Activated CD4-positive, alpha-beta T cell treated with anti-CD3 and anti-CD28 coated beads, Interleukin-2, amount 50 U/mL, for 48 hours (primary cell): ENCODE data around the gene GDF11.

Source experiments
- DNase-seq, 2 experiments: peaks; one replicate each; pipeline ENCODE4 v3.0.0-alpha.2; 2020

Gene GDF11

DNA sequence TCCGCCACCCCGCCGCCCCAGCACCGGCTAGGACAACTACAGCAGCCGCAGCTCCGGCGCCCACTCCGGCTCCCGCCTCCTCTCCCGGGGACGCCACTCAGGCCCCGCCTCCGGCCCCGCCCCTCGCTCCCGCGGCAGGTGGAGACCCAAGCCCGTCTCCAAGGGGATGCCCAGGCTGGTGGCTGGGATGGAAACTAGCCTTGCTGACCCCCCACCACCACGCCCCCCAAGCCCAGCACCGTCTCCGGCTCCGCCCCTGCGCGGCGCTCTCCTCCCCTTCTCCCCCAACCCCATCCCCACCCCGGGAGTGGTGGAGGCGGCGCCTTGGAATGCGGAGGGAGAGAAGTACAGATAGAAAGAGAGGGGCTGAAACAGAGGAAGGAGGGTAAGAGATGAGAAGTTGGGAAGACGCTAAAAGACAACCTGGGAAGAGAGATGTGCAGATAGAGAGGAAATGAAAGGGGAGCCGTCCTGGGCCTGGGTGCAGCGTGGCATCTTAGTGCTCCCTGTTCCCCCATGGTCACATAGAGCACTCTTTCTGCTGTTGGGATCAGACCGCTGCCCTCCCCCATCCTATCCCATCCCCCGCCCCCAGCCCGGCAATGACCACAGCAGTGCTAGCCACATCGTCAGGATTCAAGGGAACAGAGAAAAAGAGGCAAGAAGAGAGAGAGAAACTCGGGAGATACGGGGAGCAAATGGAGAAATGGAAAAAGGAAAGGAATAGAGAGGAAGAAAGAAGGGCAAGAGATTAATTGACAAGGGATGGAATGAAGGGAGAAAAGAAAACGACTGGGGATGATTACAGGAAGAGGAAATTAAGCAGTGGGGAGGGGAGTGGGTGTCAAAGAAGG, 34.9 kb upstream of the GDF11 start, which contains the start of gene ITGA7:
ITGA7 (minus strand) TSS at position 64 of the 854 bp plus-strand sequence. CDS start 222 bp downstream, outside the sequence.
- peak; percentile 74 to 78 for DNase-seq

DNA sequence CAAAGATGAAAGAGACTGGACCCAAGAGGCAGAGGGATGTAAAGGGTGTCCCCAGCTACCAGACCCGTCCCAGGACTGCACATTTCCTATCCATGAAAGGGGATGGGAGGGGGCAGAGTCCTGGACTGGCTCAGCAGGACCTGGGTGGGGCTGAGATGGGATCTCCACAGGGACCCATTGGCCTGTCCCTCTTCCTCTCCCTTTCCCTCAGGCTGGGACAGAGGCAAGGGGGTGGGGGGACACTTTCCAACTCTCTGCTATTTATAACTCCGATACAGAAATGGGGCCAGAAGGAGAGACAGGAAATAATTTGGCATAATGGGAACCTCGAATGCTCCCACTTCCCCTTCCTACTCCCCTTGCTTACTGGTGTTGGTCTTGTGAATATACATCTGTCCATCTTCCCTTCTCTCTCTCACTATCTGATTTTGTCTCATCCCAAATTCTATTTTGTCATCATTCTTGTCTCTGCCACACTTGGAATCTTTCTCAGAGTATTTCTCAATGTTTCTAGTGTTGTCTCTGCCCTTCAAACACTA, 34.2 kb upstream of the GDF11 start:
- no peak for DNase-seq

DNA sequence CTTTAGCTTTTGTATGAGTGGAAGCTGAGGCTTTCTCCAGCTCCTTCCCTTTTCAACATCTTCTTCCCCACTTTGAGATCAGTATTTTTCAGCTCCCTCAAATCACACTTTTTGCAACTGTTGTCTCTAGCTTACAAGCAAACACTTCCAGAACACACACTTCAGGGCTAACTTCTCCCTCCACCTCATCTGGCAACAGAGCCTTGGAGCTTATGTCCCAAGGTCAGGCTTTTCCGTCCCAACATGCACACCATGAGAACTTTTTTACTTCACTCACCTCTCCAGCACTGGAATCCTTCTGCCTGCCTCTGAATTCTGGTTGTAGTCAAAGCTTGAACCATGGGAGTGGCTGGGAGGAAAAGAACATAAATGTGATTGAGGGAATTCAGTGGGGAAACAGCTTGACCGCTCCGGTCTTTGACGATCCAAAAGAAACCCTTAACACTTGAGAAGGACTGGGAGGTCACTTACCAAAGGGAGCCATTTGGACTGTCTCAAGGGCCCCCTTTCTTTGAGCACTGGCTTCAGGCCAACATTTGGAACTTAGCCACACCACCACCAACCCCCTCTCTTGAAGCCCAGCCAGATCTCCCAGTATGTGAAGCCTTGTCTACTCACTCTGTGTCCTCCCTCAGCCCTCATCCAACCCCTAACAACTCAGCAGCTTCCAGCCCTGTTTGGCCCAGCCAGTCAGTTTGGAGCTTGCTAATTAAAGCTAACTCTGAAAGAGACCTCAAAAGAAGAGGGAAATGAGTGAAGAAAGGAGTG, 31.0 kb upstream of the GDF11 start:
- no peak for DNase-seq

DNA sequence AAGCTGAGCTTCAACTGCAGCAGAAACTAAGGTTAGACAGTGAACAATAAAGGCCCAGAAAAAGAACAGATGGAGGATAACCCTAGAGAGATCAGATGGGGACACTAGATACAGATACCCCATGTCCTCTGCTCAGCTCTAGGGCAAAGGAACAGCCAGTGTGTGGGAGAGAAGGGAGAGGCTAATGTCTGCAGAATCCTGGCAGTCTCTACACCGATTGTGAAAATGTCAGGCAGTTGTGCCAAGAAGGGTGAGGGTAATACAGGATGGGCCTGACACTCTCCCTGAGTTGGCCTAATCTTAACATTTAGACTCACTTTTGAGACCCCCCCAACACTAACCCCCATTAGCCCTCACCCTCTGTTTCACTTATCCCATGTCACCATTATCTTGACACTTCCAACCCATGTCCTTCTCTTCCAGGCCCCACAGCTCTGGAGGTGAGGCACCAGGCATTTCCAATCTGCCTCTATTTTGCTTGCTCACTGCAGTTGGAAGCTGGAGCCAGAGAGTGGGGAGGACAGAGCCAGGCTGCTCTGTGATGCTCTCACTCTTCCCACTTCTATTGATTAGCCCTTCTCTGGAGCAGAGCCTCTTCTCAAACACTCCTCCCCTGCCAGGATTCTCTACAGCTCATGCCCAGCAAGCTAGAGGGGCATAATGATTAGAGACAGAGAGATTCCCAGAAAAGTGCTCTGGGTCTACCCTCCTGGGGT, 30.1 kb upstream of the GDF11 start:
- no peak for DNase-seq

DNA sequence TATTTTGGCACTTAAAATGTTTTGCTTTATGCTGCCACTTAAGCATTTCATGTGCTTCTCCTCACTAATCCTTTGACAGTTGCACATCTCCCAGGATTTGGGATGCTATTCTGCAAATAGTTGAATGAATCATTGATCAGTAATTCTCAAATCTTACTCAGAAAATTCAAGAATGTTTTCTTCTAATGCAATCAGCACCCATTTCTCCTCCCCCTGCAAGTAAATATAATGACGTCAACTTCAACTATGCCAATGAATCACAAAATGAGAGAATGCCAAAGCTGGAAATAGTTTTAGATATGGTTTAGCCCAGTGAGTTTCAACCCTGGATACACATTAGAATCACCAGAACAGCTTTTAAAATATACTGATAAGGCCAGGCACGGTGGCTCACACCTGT, 29.2 kb upstream of the GDF11 start:
- no peak for DNase-seq

DNA sequence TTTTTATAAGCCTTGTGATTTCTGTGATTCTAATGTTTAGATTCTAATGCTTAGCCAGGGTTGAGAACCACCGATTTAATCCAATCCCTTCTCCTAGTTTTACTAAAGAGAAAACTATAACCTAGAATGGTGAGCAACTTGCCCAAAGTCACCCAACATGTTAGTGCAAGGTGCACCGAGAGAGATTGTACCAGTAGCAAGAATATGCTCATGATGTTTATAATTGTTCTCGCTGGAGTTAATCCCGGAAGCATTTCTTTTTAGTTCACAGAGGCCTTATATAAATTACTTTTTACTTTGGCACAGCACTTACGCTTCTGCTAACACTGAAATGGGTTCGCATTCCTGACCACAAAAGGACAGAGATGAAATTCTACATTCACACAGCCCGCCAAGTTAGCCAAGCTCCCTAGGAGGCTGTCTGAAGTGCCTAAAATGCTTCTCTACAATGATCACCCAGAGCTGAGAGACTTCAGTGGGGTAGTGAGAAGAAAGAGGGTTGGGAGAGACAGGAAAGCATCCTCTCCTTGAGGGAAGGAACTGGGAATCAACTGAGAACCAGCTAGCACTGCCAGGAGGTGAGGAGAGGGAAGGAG, 27.7 kb upstream of the GDF11 start:
- no peak for DNase-seq

DNA sequence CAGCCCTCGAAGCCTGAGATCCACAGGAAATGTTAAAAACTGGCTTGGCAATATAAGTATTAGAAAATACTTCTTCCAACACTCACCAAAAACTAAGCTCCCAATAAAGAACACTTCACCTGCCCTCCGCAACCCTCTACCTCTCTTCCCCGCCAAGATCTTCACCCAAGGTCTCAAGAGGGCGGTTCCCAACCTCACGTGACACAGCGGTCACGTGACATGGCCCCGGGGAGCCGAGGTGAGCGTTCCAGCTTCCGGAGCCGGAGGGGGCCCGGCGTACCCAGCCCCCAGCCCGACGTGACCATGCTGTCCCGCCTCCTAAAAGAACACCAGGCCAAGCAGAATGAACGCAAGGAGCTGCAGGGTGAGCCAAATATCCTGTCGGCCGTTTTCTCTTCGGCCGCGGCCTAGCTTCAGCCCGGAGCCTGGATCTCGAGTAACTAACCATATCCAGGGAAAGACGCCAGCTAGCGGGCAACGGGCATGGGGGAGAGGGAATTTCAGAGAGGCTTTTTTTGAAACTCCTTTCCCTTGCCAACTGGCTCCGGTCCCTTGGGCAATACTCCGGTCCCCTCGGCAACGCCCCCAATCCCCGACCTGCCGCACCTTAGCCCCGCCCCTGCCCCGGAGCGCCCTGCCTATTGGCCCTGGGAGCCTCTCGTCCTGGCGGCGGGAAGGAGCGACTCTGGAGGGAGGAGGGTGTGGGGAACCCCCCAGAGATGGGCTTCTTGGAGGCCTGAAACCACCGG, 26.9 kb upstream of the GDF11 start, which contains the start of gene BLOC1S1:
BLOC1S1 (plus strand) TSS at position 214 of the 749 bp plus-strand sequence; CDS start at position 220, 6 bp downstream.
- peak; percentile 98 for DNase-seq

DNA sequence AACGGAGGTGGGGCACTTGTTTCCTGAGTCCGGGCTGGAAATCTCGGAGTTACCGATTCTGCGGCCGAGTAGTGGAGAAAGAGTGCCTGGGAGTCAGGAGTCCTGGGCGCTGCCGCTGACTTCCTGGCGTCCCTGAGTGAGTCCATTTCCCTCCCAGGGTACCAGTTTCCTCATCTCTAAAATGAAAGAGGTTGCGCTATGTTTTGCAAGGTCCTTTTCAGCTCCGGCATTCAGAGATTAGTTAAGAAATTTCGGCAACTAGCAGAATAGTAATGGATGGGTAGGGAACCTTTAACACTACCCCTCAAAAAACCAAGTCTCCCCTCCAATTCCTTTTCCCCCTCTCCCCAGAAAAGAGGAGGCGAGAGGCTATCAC, 26.4 kb upstream of the GDF11 start:
- no peak for DNase-seq

DNA sequence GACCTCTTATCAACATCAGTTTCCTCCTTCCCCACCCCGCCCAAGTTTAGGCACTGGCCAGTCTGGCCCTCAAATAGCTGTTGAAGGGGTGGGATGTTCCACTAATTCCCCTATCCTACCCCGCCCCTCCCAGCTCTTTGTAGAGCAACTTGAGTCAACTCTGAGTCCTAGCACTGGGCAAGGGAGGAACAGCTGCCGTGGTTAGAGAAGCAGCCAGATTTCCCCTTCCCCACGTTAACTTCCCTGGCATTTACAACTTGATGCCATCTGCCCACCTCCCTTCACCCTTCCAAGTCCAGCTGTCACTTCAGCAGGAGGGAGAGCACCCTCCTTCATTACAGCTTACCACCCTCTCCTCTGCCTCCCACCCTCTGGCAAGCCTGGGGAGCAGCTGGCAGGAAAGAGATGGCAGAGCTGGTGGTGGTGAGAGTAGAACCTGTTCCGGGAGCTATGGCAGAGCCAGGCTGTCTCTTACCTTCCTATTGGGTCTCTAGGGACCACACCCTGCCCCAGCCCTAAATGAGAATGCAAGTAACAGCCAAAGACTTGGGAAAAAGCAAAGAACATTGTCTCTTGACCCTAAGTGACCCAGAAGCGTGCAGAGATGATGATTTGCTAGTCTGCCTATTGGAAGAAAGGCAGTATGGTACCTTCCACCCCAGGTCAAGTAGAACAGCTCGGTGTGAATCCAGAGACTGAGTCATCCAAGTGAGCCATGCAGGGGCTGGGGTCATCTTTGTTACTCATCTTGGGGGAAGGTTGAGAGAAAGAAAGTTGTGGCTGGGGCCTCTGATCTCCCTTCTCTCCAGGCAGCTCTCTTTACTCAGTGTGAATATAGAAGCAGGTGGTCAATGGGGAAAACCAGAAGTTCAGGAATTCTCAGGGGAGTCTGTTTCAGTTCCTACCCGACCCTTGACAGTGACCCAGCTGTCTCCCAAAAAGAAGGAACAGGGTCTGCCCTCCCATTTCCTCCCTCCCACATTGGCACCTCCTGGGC, 25.6 kb upstream of the GDF11 start:
- DNase-seq = peak; percentile 38 to 54

DNA sequence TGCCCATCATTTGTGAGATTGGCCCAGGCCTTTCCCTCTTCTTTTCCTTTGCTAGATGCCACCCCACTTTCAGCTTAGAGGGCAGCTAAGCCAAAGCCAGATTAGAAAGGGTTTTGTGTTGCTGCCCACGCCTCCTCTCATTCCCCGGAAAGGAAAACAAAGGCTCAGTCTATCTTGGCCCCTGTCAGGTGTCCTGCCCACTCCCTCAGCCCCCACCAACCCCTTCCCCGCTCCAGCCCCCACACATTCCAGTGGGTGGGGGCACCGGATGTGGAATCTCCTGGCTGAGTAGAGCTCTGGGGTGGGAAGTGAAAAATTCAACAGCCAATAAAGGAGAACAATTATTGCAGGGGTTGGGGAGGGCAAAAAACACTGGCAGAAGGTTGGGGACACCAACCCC, 24.9 kb upstream of the GDF11 start:
- no peak for DNase-seq

DNA sequence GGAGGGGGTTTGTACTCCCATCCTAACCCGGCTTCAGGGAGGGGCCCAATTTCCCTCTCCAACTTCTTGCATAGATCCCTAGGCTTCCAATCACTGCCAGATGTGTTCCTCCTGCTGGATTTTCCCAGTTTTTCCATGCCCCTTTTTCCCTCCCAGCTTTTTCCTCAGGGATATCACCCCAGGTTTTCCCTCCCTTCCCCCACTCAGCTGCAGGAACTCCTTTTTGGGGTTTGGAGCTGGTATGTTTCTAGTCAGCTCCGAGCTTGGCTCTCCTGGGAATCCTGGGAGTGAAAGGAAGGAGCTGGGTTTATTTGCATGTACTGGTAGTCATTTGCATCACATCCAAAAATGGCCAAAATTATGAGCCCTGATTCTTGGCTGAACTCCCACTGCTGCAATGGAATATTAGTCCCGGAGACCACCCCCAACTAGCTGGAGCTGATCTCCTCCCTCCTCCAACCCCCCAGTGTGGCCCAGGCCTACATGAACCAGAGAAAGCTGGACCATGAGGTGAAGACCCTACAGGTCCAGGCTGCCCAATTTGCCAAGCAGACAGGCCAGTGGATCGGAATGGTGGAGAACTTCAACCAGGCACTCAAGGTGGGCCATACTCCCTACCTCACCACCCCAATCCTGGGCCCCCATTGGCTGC, 24.2 kb upstream of the GDF11 start:
- DNase-seq = no peak

DNA sequence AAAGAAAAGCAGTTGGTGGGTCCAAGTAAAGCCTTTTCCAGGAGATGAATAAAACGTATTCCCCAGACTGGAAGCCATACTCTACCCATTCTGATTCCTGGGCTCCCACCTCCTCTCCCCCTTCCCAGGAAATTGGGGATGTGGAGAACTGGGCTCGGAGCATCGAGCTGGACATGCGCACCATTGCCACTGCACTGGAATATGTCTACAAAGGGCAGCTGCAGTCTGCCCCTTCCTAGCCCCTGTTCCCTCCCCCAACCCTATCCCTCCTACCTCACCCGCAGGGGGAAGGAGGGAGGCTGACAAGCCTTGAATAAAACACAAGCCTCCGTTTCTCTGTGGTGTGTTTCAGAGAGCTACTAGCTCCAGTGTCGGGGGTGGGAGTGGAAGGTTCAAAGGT, 23.6 kb upstream of the GDF11 start:
- no peak for DNase-seq

DNA sequence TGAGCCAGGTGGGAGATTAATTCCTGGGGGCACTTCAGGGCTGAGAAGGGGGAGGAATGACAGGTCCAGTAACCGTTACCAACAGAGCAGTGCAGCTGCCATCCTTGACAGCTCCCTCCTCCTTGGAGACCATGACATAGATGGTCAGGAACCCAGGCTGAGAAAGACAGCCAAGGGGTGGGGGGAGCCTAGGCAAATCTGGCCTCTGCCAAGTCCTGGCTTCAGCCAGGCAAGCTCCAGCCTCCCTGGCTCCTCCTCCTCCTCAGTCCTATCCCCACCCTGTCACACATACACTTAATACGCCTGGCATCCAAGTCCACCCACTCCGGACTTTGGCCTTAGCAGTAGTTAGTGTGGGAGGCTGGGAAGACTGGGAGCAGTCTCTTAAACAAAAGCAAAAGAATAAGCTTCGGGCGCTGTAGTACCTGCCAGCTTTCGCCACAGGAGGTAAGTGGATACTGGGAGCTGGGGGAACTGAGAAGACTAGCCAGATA, 22.8 kb upstream of the GDF11 start, which contains the start of gene RDH5:
RDH5 (plus strand) TSS at position 323 of the 494 bp plus-strand sequence. CDS start 792 bp downstream, outside the sequence.
- no peak for DNase-seq

DNA sequence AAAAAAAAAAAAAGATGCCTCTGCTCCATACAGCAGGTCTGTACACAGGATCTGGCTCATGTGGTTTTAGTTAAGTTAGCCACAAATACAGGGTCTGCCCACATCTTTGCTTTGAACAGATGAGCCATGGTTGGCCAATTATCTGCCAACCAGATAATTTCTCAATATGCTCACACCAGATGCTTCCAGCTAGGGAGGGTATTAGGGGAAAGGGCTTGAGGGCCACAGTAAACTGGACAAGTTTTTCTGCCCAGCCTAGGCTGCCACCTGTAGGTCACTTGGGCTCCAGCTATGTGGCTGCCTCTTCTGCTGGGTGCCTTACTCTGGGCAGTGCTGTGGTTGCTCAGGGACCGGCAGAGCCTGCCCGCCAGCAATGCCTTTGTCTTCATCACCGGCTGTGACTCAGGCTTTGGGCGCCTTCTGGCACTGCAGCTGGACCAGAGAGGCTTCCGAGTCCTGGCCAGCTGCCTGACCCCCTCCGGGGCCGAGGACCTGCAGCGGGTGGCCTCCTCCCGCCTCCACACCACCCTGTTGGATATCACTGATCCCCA, 22.0 kb upstream of the GDF11 start:
- DNase-seq = no peak

DNA sequence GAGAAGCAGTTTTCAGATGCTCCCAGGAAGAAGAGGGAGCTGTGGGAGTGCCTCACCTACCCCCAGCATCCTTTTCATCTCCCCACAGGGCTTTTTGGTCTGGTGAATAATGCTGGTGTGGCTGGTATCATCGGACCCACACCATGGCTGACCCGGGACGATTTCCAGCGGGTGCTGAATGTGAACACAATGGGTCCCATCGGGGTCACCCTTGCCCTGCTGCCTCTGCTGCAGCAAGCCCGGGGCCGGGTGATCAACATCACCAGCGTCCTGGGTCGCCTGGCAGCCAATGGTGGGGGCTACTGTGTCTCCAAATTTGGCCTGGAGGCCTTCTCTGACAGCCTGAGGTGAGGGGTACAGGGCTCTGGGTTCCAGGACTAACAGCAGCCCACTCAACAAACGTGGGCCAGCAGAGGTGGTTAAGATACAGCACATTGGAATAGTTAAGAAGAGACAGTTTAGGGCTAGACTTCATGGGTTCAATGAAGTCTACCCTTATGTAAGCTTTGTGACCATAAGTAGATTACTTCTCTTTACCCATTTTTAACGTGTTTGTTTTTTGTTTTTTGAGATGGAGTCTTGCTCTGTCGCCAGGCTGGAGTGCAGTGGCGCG, 21.2 kb upstream of the GDF11 start:
- no peak for DNase-seq

DNA sequence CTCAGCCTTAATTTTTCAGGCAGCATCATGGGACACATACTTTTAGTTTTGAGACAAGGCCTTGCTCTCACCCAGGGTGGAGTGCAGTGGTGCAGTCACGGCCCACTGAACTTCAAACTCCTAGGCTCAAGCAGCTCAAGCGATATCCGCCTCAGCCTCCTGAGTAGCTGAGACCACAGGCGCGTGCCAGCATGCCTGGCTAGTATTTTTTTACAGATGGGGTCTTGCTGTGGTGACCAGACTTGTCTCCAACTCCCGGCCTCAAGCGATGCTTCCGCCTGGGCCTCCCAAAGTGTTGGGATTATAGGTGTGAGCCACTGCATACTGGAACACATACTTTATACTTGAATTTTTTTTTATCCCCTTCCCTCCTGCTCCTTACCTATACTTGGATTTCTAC, 20.0 kb upstream of the GDF11 start:
- DNase-seq = no peak

DNA sequence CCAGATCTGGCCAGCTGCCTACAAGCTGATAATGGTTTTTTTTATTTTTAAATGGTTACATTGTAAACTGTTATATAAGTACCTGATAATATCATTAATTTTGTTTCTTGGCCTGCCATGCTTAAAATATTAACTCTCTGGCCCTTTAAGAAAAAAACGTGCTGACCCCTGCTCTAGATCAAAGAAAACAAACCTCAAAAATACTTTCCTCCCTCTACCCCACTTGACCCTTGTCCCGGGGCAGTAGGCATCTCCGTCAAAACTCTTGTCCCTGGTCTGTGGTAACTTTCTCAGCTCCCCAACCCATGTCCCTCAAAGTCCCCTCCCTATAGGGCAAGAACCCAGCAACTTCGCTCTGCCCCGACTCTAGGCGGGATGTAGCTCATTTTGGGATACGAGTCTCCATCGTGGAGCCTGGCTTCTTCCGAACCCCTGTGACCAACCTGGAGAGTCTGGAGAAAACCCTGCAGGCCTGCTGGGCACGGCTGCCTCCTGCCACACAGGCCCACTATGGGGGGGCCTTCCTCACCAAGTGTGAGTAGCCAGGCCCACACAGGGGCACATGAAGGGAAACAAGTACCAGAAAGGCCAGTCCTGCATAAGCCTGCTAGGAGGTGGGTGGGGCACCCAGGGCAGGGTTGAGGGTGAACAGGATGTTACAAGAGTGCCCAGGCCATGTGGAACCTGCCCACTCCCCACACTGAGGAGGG, 19.3 kb upstream of the GDF11 start:
- no peak for DNase-seq
